ENCODE results near the gene PREPL. TPM values are rescaled to one million over a fixed set of nuclear protein-coding genes. Genes with fewer than 3 reads are reported as not detected.

PREPL gene
- total and polyA plus RNA-seq, 10 of the 15 experiments (the other 5 are each of a cell fraction or from before 2014, with no cell fraction given), result 9.2 to 43.0 (median 20.4) TPM

DNA sequence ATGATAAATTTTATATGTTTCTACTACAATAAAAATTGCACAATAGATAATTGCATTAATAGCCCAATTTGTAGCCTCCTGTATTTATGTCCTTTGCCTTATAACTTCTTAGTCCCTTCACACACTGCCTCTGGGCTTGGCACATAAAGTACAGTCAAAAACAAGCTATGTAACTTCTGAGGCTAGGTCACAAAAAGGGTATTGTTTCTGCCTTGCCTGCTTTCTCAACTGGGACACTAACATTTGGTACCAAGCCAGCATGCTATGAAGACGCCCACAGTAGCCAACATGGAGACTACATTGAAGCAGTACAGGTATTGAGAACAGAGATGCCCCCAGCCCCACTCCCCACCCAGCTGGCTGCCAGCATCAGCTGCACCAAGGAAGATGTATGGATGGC lies 91.5 kb downstream of the PREPL start:
- ATAC-seq, result no peak
- ChIA-PET SMC1A (ENCODE audit: uncharacterized antibody, unreplicated experiment) (no interaction called here), RAD21 (ENCODE audit: unreplicated experiment) (no interaction called here), CTCF (no interaction called here), POLR2A (no interaction called here)
- no peak overlapping the region for H3K9ac ChIP-seq (ENCODE audit: control insufficient read depth, insufficient read depth, low read length)
- no peak overlapping the region for H3K27ac ChIP-seq (ENCODE audit: control insufficient read depth, insufficient read depth)
- H3K9me3 ChIP-seq (replicated peaks; ENCODE audit: control insufficient read depth, insufficient read depth, low read length), result no peaks in the 10 kb centered on the region
- no peak for DNase-seq (ENCODE audit: low read depth, low spot score)
- in situ Hi-C loops (cut with MboI), result no loop called here
- no peaks in the 10 kb centered on the region for H3K79me2 ChIP-seq (ENCODE audit: control insufficient read depth, insufficient read depth, low read length)
- H3K4me2 ChIP-seq (ENCODE audit: control insufficient read depth, insufficient read depth), result no peak overlapping the region
- TF ChIP-seq ATF7 (IDR thresholded peaks at IDR 0.05; ENCODE audit: low read depth), result no peak
- TF ChIP-seq CEBPB (IDR thresholded peaks at IDR 0.05; ENCODE audit: borderline replicate concordance in 1 of 2, low read depth in 2 of 2, low read length in 2 of 2), result no peak
- TF ChIP-seq, protein P1, sequence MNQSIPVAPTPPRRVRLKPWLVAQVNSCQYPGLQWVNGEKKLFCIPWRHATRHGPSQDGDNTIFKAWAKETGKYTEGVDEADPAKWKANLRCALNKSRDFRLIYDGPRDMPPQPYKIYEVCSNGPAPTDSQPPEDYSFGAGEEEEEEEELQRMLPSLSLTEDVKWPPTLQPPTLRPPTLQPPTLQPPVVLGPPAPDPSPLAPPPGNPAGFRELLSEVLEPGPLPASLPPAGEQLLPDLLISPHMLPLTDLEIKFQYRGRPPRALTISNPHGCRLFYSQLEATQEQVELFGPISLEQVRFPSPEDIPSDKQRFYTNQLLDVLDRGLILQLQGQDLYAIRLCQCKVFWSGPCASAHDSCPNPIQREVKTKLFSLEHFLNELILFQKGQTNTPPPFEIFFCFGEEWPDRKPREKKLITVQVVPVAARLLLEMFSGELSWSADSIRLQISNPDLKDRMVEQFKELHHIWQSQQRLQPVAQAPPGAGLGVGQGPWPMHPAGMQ (IDR thresholded peaks at IDR 0.05; ENCODE audit: borderline replicate concordance), result no peak
- TF ChIP-seq, protein P2, sequence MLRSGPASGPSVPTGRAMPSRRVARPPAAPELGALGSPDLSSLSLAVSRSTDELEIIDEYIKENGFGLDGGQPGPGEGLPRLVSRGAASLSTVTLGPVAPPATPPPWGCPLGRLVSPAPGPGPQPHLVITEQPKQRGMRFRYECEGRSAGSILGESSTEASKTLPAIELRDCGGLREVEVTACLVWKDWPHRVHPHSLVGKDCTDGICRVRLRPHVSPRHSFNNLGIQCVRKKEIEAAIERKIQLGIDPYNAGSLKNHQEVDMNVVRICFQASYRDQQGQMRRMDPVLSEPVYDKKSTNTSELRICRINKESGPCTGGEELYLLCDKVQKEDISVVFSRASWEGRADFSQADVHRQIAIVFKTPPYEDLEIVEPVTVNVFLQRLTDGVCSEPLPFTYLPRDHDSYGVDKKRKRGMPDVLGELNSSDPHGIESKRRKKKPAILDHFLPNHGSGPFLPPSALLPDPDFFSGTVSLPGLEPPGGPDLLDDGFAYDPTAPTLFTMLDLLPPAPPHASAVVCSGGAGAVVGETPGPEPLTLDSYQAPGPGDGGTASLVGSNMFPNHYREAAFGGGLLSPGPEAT (IDR thresholded peaks at IDR 0.05; ENCODE audit: low read depth), result no peak
- no peaks in the 10 kb centered on the region for H4K20me1 ChIP-seq (ENCODE audit: control insufficient read depth, insufficient read depth)
- FAIRE-seq, result no peak
- no peak overlapping the region for H3K4me3 ChIP-seq
- intact Hi-C loops (cut with micrococcal nuclease; ENCODE audit: unreplicated experiment), result no loop called here
- H3K4me1 ChIP-seq (ENCODE audit: control insufficient read depth, insufficient read depth, low read length), result no peaks in the 10 kb centered on the region
- no peaks in the 10 kb centered on the region for H3K27me3 ChIP-seq (replicated peaks in 1 of 2; ENCODE audit: control insufficient read depth in 2 of 2, insufficient read depth in 2 of 2, low read length in 1 of 2)
- no peak overlapping the region for H2AFZ ChIP-seq (ENCODE audit: control insufficient read depth, low read depth, low read length)
- no peaks in the 10 kb centered on the region for H3K36me3 ChIP-seq (ENCODE audit: control insufficient read depth in 2 of 2, insufficient read depth in 2 of 2, low read length in 1 of 2)
- WGBS (ENCODE audit: insufficient coverage, insufficient replicate concordance, low lambda C conversion rate, missing lambda C conversion rate), result 0% methylated on average over 1 of the region's 1 CpG
- BruUV-seq (replicated peaks), result no TSS peak
